Neuronal stem cell (in vitro differentiated cells): ENCODE measurements around the gene STOX1.
"Not testable (repeated sequence)": the region's sequence is repeated elsewhere in the genome, so short reads cannot be mapped to it uniquely, and the experiment has no call there.

Source experiments
- DNase-seq: peaks from one replicate; pipeline ENCODE4 v3.0.0-alpha.2; 2013; ENCODE audit warnings: low spot score
- H2AFZ ChIP-seq: one replicate; pipeline ENCODE4 v1.6.1; 2013; ENCODE audit warnings: mild to moderate bottlenecking, low read length, inconsistent platforms
- H2AK5ac ChIP-seq: 2 replicates; pipeline ENCODE4 v1.6.1; 2013; ENCODE audit warnings: low read depth, mild to moderate bottlenecking, inconsistent platforms, low read length, moderate library complexity, mixed read lengths
- H2BK120ac ChIP-seq: 2 replicates; pipeline ENCODE4 v1.6.1; 2013; ENCODE audit warnings: low read depth, mild to moderate bottlenecking, inconsistent platforms, low read length, moderate library complexity, mixed read lengths
- H2BK12ac ChIP-seq: one replicate; pipeline ENCODE4 v1.6.1; 2013; ENCODE audit warnings: low read length, inconsistent platforms
- H2BK15ac ChIP-seq: 2 replicates; pipeline ENCODE4 v1.6.1; 2013; ENCODE audit warnings: mild to moderate bottlenecking, low read length, inconsistent platforms, mixed read lengths
- H2BK5ac ChIP-seq: one replicate; pipeline ENCODE4 v1.6.1; 2013; ENCODE audit warnings: inconsistent platforms, mild to moderate bottlenecking, low read length, moderate library complexity
- H3K14ac ChIP-seq: one replicate; pipeline ENCODE4 v1.6.1; 2013; ENCODE audit warnings: low read length, inconsistent platforms
- H3K18ac ChIP-seq: 2 replicates; pipeline ENCODE4 v1.6.1; 2013; ENCODE audit warnings: low read length, inconsistent platforms
- H3K23ac ChIP-seq: 2 replicates; pipeline ENCODE4 v1.6.1; 2013; ENCODE audit warnings: low read depth, mild to moderate bottlenecking, mixed read lengths, low read length, inconsistent platforms; ENCODE audit not compliant: poor library complexity
- H3K27ac ChIP-seq: replicated peaks from 3 replicates; pipeline ENCODE4 v1.5.1; 2013; ENCODE audit warnings: low read length, inconsistent platforms
- H3K27me3 ChIP-seq, 3 experiments: 2 replicates each; pipeline ENCODE4 v1.6.1; 2013; ENCODE audit warnings: low read length in 3 of 3, mild to moderate bottlenecking in 2 of 3, inconsistent platforms in 1 of 3, low read depth in 1 of 3, mixed read lengths in 1 of 3, moderate library complexity in 1 of 3; ENCODE audit not compliant: control insufficient read depth in 3 of 3, insufficient read depth in 3 of 3
- H3K36me3 ChIP-seq, 2 donors: replicated peaks in 1 of 2; 2 replicates each; pipeline ENCODE4 v1.6.1; 2013; ENCODE audit warnings: low read length in 2 of 2; ENCODE audit not compliant: control insufficient read depth in 2 of 2, insufficient read depth in 2 of 2
- H3K4ac ChIP-seq: 2 replicates; pipeline ENCODE4 v1.6.1; 2013; ENCODE audit warnings: inconsistent platforms, mild to moderate bottlenecking, low read length, moderate library complexity
- H3K4me1 ChIP-seq, 2 donors: 1 replicate in 1 of 2; 2 replicates in 1 of 2; pipeline ENCODE4 v1.6.1; 2013; ENCODE audit warnings: low read length in 2 of 2, low read depth in 1 of 2; ENCODE audit not compliant: control insufficient read depth in 2 of 2, insufficient read depth in 1 of 2
- H3K4me2 ChIP-seq: one replicate; pipeline ENCODE4 v1.6.1; 2013; ENCODE audit warnings: mild to moderate bottlenecking, low read length, inconsistent platforms; ENCODE audit not compliant: insufficient read depth, poor library complexity, severe bottlenecking
- H3K4me3 ChIP-seq, 2 donors: 2 replicates each; pipeline ENCODE4 v1.5.1; 2013; ENCODE audit warnings: low read length in 2 of 2, mild to moderate bottlenecking in 2 of 2, inconsistent platforms in 1 of 2, moderate library complexity in 1 of 2
- H3K79me1 ChIP-seq: one replicate; pipeline ENCODE4 v1.6.1; 2013; ENCODE audit warnings: low read depth, mild to moderate bottlenecking, inconsistent platforms, low read length, moderate library complexity
- H3K9ac ChIP-seq: one replicate; pipeline ENCODE4 v1.6.1; 2013; ENCODE audit warnings: mild to moderate bottlenecking, low read depth, low read length, inconsistent platforms; ENCODE audit not compliant: poor library complexity
- H3K9me3 ChIP-seq, 2 donors: replicated peaks in 1 of 2; 2 replicates each; pipeline versions ENCODE3 to v1.6.1; 2013; ENCODE audit warnings: low read length in 2 of 2, mild to moderate bottlenecking in 2 of 2, inconsistent platforms in 1 of 2, low read depth in 1 of 2, mixed read lengths in 1 of 2, moderate library complexity in 1 of 2; ENCODE audit not compliant: control insufficient read depth in 2 of 2, insufficient read depth in 1 of 2
- H4K8ac ChIP-seq: one replicate; pipeline ENCODE4 v1.6.1; 2013; ENCODE audit warnings: low read depth, mild to moderate bottlenecking, inconsistent platforms, low read length, moderate library complexity
- H4K91ac ChIP-seq: one replicate; pipeline ENCODE4 v1.6.1; 2013; ENCODE audit warnings: low read length, low read depth, mild to moderate bottlenecking, inconsistent platforms; ENCODE audit not compliant: poor library complexity
- WGBS, 2 donors: extraction: QIAGEN DNeasy Blood & Tissue Kit; methylation state at CpG; one replicate each; pipeline ENCODE4 v1.1.7; 2013; ENCODE audit warnings: missing lambda C conversion rate in 2 of 2, mixed read lengths in 1 of 2; ENCODE audit not compliant: insufficient read length in 2 of 2, insufficient replicate concordance in 1 of 2; ENCODE audit errors: extremely low coverage in 2 of 2; 5-methylcytosine and 5-hydroxymethylcytosine counted together

Gene STOX1

DNA sequence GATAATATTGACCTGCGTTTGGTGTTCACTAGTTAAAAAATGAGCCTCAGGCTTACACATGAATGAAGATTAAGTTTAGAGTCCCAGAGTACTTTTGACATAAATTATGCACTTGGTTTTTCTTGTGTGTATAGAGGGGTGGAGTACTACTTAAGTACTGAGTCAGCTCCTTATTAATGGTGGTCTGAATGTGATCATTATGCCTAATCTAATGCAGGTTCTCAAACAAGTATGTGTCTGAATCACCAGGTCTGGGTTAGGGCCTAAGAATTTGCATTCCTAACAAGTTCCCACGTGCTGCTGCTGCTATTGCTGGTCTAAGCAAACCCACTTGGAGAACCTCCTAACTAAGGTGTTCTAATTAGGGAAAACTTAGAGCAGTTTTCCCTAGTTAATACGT, 30.7 kb upstream of the STOX1 start:
- Histone ChIP-seq H3K14ac (no peak overlapping the region), H3K4ac (no peak overlapping the region), H3K4me1 (no peaks in the 10 kb centered on the region), H3K4me2 (no peak overlapping the region), H3K27me3 (no peaks in the 10 kb centered on the region), H2AFZ (no peak overlapping the region), H4K8ac (no peak overlapping the region), H3K4me3 (no peak overlapping the region), H2BK120ac (no peak overlapping the region), H3K79me1 (no peaks in the 10 kb centered on the region), H3K36me3 (peaks cover 10 to 64% of the 10 kb centered on the region in 2 donors), H2BK15ac (no peak overlapping the region), H2BK5ac (no peak overlapping the region), H2AK5ac (no peak overlapping the region), H3K18ac (no peak overlapping the region), H3K23ac (no peak overlapping the region), H2BK12ac (no peak overlapping the region), H3K9ac (no peak overlapping the region), H3K27ac (no peak overlapping the region), H3K9me3 (no peaks in the 10 kb centered on the region), H4K91ac (no peak overlapping the region)
- no CpG with 5 or more reads among the region's 3 CpGs for WGBS, 2 donors
- DNase-seq = no peak

GRCh38 chr10:68800211-68800610, 27.1 kb upstream of the STOX1 start:
- H3K79me1 ChIP-seq = no peaks in the 10 kb centered on the region

DNA sequence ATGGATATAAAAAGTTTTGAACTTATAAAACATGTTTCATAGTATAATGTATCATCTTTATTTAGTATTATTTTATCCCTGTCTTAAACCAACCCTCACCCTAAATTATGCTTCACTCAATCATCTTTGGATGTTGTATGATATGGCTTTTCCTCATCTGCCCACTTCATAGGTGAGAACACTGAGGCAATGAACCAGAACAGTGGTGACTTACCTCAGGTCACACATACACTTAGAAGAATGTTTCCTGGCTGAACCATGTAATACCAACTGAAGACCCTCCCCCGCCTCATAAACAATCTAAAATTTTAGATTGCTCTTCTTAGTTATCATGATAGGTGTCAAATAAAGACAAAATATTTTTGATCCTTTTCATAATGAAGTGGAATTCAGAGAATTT, 22.6 kb upstream of the STOX1 start:
- H3K9ac ChIP-seq = no peak overlapping the region
- WGBS, 2 donors = no CpG with 5 or more reads among the region's 1 CpG

More at GRCh38 chr10:68800211-68800610, 27.1 kb upstream of the STOX1 start:
- Histone ChIP-seq H3K4me2 (no peak overlapping the region), H3K27ac (no peak overlapping the region), H4K91ac (no peak overlapping the region), H3K18ac (no peak overlapping the region), H2AFZ (no peak overlapping the region), H3K23ac (no peak overlapping the region), H3K9me3 (peaks cover 0 to 2% of the 10 kb centered on the region in 2 donors), H3K14ac (no peak overlapping the region), H2AK5ac (no peak overlapping the region), H2BK12ac (no peak overlapping the region), H3K27me3 (no peaks in the 10 kb centered on the region), H4K8ac (no peak overlapping the region), H2BK15ac (no peak overlapping the region), H3K9ac (no peak overlapping the region), H3K4ac (no peak overlapping the region), H2BK120ac (no peak overlapping the region), H3K4me3 (no peak overlapping the region), H2BK5ac (no peak overlapping the region), H3K4me1 (no peaks in the 10 kb centered on the region), H3K36me3 (peaks cover 8 to 28% of the 10 kb centered on the region in 2 donors)
- no CpG with 5 or more reads among the region's 2 CpGs for WGBS, 2 donors
- no peak for DNase-seq

DNA sequence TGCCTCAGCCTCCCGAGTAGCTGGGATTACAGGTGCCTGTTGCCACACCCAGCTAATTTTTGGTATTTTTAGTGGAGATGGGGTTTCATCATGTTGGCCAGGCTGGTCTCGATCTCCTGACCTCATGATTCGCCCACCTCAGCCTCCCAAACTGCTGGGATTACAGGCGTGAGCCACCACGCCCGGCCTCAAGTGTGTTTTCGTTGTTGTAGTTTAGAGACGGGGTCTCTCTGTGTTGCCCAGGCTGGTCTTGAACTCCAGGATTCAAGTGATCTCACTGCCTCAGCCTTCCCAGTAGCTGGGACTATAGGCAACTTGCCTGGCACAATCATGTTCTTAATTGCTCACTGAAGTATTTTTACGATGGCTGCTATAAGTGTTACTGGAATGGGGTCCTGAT, 16.5 kb upstream of the STOX1 start:
- not testable (repeated sequence) for H3K4me3 ChIP-seq, H4K8ac ChIP-seq, H3K79me1 ChIP-seq, H3K9ac ChIP-seq, H4K91ac ChIP-seq, H2AK5ac ChIP-seq, H3K23ac ChIP-seq, H2BK12ac ChIP-seq, H3K9me3 ChIP-seq, H3K14ac ChIP-seq, H3K4me1 ChIP-seq, H2BK15ac ChIP-seq, H3K27me3 ChIP-seq, H3K4me2 ChIP-seq, H2BK5ac ChIP-seq, H3K36me3 ChIP-seq, H3K18ac ChIP-seq, H2BK120ac ChIP-seq, H2AFZ ChIP-seq, DNase-seq, H3K4ac ChIP-seq, H3K27ac ChIP-seq
- WGBS, 2 donors = no CpG with 5 or more reads among the region's 9 CpGs

More for the DNA sequence above, 22.6 kb upstream of the STOX1 start:
- H3K23ac ChIP-seq = no peak overlapping the region
- H3K4me3 ChIP-seq = no peak overlapping the region
- no peaks in the 10 kb centered on the region for H3K27me3 ChIP-seq
- H3K36me3 ChIP-seq = no peaks in the 10 kb centered on the region
- H3K4me2 ChIP-seq = no peak overlapping the region
- H3K79me1 ChIP-seq = no peaks in the 10 kb centered on the region
- no peak overlapping the region for H2BK15ac ChIP-seq
- no peak overlapping the region for H3K18ac ChIP-seq
- no peak overlapping the region for H2BK120ac ChIP-seq
- no peak overlapping the region for H3K27ac ChIP-seq
- H2AK5ac ChIP-seq = no peak overlapping the region
- H3K14ac ChIP-seq = no peak overlapping the region
- H3K4ac ChIP-seq = no peak overlapping the region
- H2AFZ ChIP-seq = no peak overlapping the region
- H3K9me3 ChIP-seq = peaks cover 0 to 2% of the 10 kb centered on the region in 2 donors
- H3K4me1 ChIP-seq = no peaks in the 10 kb centered on the region
- H2BK5ac ChIP-seq = no peak overlapping the region
- no peak overlapping the region for H4K91ac ChIP-seq
- no peak for DNase-seq
- no peak overlapping the region for H2BK12ac ChIP-seq
- H4K8ac ChIP-seq = no peak overlapping the region
